GM21717 (cell line): ENCODE data around the gene UBE2D4.
A peak's percentile ranks its signal among the peaks of the same experiment; 100 is the strongest.

Experiments used
- ATAC-seq: cut with Tn5 transposase; IDR thresholded peaks from one replicate; pipeline ENCODE4 v1.9.1; 2021; ENCODE audit warnings: mild to moderate bottlenecking, moderate library complexity; ENCODE audit not compliant: unreplicated experiment

The UBE2D4 gene

GRCh38 chr7:43906331-43907010, 19.8 kb upstream of the UBE2D4 start, which contains the start of gene URGCP:
TSS of gene URGCP (minus strand) at chr7:43906596. CDS start at chr7:43906575, 21 bp downstream.
- peak; percentile 81 for ATAC-seq

- ATAC-seq = no peak
These were observed 11.4 kb upstream of the UBE2D4 start for GRCh38 chr7:43914795-43915194.

GRCh38 chr7:43915907-43916306, 10.3 kb upstream of the UBE2D4 start:
- no peak for ATAC-seq

GRCh38 chr7:43921423-43921822, 4.8 kb upstream of the UBE2D4 start:
- ATAC-seq = no peak

GRCh38 chr7:43922726-43923125, 3.5 kb upstream of the UBE2D4 start:
- no peak for ATAC-seq

GRCh38 chr7:43926798-43927123, 525 bp downstream of the UBE2D4 start:
- peak; percentile 29 for ATAC-seq

- ATAC-seq = no peak
These were observed 1.6 kb downstream of the UBE2D4 start for GRCh38 chr7:43927810-43928209.

GRCh38 chr7:43929529-43930457, 3.6 kb downstream of the UBE2D4 start:
- no peak for ATAC-seq

- ATAC-seq = no peak
These were observed 5.1 kb downstream of the UBE2D4 start for GRCh38 chr7:43931346-43931745.

GRCh38 chr7:43933902-43934560, 7.8 kb downstream of the UBE2D4 start:
- ATAC-seq = no peak

GRCh38 chr7:43937444-43937843, 11.2 kb downstream of the UBE2D4 start:
- ATAC-seq = no peak

GRCh38 chr7:43938892-43939482, 12.8 kb downstream of the UBE2D4 start:
- no peak for ATAC-seq

- ATAC-seq = no peak
These were observed 16.0 kb downstream of the UBE2D4 start for GRCh38 chr7:43942250-43942649.

- ATAC-seq = no peak
These were observed 16.8 kb downstream of the UBE2D4 start for GRCh38 chr7:43942997-43943396.

- ATAC-seq = no peak
These were observed 17.4 kb downstream of the UBE2D4 start for GRCh38 chr7:43943417-43944187.

- no peak for ATAC-seq
These were observed 18.1 kb downstream of the UBE2D4 start for GRCh38 chr7:43944286-43944685.

GRCh38 chr7:43952028-43952427, 25.8 kb downstream of the UBE2D4 start:
- ATAC-seq = no peak

GRCh38 chr7:43953071-43953470, 26.8 kb downstream of the UBE2D4 start:
- ATAC-seq = no peak

GRCh38 chr7:43954524-43955228, 28.4 kb downstream of the UBE2D4 start:
- no peak for ATAC-seq

- ATAC-seq = no peak
These were observed 29.8 kb downstream of the UBE2D4 start for GRCh38 chr7:43956027-43956426.
